HG02763 (cell line): ENCODE results near the gene NIPAL4.

Experiments used
- ATAC-seq: cut with Tn5 transposase; IDR thresholded peaks from one replicate; pipeline ENCODE4 v1.9.1; 2021; ENCODE audit warnings: mild to moderate bottlenecking, moderate library complexity; ENCODE audit not compliant: unreplicated experiment

Gene NIPAL4

DNA sequence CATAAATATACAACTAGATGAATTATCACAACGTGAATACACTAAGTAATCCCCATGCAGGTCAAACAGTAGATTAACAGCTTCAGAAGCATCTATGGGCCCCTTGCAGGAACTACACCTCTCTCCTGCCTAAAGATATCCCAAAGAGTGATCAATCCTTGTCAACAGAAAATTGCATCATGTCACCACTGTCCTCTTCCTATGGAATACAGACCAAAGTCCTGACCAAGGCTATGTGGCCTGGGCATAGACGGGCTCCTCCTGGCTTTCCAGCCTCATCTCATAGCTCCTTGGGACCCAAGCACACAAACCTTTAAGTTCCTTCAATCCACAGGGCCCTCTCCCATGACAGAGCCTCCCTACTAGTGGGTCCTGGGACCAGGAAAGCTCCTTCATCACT lies 25.3 kb downstream of the NIPAL4 start:
- no peak for ATAC-seq

DNA sequence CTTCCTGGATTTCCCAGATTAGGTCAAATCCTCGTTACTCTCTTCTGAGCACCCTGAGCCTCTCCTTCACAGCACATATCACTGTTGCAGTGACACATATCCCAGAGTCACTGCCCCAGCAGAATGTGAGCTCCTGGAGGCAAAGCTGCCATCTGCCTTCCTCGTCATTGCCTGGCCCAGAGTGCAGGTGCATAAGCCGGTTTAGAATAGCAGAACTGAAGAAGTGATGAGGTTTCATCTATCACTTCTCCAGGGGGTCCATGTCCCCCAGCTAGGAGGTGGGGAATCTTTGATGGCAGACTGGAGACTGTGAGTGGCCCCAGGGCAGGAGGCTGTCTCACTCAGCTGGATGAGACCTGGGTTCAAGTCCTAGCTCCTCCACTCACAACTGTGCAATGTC lies 25.8 kb downstream of the NIPAL4 start:
- ATAC-seq: peak; percentile 29

DNA sequence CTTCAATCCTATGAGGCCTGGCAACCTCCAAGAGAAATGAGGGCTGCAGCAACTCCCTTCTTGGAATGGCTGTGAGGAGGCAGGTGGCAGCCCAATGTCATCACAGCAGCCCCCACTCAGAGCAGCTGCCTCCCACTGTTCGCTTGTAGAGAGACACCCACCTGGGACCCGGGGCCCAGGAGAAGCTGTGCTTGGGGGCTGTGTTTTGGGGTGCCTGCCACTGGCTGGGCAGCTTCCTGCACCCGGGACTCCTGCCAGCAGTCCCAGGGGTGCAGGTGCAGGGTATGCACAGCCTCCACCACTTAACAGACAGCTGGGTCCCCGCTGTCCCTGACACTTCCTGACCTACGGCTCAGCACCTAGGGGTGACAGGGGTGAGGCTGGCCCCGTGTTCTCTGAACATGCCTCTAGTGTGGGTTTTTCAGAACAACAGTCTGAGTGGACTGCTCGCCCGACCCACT lies 26.2 kb downstream of the NIPAL4 start:
- peak; percentile 66 for ATAC-seq

DNA sequence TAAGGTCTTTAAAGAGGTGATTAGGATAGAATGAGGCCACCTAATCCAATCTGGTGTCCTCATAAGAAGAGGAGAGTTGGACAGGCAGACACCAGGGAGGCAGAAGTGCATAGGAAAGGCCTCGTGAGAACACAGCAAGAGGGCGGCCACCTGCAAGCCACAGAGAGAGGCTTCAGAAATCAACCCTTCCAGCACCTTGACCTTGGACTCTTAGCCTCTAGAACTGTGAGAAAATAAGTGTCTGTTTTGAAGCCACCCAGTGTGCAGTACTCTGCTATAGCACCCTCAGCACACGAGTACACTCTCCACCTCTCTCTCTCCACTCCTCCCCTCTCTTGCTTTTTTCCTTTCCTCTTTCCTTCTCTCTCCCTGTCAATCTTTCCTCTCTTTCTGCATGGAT lies 26.8 kb downstream of the NIPAL4 start:
- peak; percentile 37 for ATAC-seq

DNA sequence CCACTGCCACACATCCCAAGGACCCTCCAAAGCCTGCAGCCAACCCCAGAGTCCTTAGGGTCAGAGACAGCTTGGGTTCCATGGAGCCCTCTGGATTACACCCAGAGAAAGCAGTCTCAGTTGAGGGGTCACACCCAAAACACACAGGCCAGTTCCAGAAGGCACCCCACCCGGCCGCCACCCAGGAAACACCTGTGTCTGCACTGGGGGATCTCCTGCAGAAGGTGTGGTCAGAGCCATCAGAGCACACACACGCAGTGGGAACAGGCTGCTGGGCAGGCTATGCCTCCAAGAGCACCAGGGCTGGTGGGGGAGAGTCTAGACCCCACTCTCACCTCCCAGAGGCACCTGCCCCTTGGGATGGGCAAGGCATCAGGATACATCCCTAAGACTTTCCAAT lies 27.3 kb downstream of the NIPAL4 start:
- no peak for ATAC-seq

DNA sequence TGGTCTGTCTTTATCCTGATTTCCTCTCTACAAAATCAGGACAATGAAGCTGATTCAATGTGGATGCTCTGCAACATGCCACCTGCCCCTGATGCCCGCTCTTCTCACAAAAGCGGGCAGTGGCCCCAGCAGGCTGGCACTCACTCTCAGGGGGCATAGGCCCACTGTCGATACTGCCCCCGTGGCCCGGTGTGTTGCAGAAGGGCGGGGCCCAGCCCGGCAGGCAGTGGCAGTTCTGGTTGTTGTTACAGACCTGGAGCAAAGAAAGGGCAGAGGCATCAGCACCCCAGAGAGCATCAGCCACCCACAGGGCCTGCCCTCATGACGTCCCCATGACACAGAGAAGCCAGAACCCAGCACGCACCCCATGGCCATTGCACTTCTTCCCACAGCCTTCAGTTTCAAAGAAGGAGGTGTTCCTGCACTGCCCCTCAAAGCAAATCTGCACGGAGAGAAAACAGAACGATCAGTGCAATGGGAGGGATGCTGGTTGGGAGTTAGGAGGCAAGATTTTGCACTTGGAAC lies 31.5 kb downstream of the NIPAL4 start:
- no peak for ATAC-seq

DNA sequence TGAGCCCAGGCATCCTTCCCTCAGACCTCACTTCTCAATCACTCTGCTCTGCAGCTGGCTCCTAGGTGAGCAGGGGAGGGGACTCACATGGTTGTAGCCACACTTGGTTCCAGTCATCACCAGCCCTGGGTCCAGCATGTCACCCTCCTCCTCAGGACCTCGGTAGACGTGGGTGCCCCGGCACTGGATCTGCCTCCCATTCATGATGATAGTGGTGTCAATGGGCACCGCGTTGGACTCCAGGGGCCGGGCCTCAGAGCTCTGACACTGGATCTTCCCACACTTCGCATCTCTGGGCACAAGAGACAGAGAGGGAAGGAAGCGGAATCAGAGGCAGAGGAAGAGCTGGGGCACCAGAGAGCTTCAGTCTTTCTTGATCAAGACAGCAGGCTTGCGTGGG lies 32.9 kb downstream of the NIPAL4 start:
- no peak for ATAC-seq

DNA sequence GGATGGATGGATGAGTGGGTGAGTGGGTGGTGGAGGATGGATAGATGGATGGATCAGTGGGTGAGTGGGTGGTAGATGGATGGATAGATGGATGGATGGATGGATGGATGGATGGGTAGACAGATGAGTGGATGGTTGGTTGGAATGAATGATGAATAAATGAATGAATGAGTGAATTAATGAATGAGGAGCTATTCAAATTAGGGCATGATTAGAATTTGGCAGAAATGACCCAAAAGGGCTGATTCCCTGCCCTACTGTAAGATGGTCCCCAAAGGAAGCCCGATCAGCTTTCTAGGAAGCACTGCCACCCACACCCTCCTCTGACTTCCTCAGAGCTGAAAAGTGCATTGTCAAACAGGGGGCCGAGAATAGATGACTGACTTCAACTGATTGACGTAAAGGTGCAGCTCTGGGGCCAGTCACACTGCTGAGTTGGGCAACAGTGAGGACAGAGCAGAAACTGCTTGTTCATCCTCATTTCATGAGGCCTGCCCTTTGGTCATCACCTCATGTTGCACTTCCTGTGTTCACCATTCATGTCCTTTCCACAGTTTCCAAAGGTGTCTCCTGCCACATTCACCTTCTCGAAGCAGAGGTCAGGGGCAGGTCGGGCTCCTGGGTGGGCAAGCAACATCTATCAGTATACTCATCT lies 34.3 kb downstream of the NIPAL4 start:
- ATAC-seq: no peak

DNA sequence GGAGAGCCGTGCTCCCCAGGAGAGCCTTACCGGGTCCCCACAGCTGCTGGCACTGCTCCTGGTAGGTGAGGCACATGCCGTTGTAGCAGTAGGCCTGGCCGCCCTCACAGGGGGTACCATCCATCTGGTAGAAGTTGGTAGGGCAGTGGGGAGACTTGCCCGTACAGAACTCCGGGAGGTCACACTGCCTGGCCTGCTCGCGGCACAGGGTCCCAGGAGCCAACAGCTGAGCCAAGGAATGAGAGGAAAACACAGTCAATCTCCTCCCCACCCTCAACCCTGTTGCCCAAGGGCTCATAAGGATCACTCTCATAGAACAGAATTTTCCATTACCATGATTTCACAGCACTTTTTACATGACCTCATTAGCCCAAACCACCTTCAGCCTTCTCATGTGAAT lies 36.9 kb downstream of the NIPAL4 start:
- ATAC-seq: no peak

DNA sequence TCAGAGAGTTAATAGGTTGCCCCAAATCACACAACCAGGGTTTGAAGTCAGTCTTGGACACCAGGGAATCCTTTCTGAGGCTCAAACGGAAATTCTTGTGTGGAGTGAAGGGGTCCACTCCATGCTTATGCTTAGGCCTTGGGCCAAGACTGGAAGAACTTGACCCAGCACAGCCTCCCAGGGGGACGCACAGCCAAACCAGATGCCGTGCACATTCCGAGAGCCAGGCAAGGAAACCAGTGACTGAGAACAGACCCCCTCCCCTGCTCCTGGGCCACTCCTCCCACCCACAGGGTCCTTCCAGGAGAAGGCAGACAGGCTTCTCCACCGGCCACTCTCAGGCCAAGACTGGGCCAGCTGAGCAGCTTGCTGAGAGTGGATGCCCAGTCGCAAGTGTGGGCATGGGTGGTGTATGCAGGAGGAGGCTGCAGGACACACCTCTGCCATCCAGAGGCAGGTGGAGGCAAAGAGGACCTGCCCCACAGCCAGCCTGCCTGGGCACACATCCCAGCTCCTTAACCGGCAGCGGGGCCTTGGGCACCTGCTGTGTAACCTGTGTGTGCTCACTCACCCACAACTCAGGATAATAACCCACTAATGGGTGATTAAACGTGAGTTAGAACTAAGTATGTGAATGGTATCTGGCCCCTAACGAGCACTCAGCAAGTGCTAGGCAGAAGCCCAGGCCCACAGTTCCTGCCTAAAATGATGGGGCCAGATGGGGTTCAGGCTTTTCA lies 38.0 kb downstream of the NIPAL4 start:
- no peak for ATAC-seq

DNA sequence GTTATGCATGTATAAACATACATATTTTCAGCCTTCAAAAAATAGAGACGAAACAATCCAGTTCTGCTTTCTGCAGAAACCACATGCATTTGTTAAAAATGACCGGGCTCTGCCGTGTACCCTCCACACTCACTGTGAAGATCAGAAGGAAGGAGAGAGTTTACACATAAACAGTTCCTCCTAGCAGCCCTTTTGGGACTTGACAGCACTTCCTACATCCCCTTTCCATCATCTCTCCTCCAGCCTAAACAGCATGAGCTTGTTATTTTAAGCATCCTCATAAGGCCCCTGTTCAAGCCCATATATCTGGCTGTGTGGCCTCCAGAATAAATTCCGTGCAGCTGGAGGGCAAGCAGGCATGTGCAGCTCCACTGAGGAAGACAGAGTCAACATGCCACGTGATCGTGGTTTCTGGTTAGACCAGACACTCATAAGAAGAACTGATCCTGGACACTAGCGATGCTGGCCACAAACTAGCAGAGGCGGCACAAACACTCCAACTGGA lies 42.2 kb downstream of the NIPAL4 start:
- ATAC-seq: peak; percentile 77

DNA sequence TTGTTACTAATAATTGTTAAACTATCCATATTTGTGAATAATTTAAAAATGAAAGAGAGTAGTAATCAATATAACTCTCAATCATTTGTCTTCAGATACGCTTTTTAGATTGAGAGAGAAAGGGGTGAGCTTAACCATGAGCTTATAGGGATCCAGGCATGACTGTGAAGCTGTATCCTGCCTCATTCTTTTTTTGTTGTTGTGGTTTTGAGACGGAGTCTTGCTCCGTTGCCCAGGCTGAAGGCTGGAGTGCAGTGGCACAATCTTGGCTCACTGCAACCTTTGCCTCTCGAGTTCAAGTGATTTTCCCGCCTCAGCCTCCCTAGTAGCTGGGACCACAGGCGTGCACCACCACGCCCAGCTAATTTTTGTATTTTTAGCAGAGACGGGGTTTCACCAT lies 44.0 kb downstream of the NIPAL4 start:
- ATAC-seq: no peak

DNA sequence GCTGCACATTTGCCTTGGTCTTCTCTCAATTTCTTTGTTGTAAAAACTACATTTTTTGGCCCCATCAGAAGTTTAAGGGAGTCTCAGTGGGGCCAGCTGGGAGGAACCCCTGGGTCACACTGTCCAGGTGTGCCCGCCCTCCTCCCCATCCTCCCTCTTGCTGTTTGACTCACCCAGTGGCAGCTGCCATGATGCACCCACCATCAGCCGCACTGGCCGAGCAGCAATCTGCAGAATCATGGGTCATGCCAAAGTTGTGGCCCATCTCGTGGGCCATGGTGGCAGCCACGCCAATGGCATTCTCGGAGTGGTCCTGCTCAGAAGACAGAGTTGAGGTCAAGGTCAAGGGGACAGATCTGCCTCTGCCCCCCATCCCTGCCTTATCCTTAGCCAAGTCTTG lies 45.5 kb downstream of the NIPAL4 start:
- ATAC-seq: no peak

DNA sequence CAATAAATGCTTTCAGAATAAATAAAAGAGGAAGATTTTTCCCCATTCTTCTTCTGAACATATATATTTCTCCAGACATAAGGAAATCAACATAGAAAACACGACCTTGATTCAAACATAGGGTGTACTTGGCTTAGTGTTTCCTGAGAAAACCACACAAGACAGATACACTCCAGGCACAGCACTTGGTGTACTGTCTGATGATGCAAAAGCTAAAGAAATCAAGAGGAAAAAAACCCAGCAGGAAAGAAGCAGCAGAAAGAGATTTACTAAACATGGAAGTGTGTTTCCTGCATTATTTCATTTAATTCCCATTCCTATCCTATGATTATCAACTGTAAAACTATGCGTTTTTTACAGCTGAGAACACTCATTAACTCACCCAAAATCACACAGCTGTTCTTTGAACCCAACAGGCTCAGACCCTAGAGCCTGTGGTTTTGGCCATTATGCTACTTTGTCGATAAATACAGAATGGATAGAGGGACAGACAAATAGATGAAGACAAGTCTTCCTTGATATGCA lies 46.1 kb downstream of the NIPAL4 start:
- no peak for ATAC-seq

DNA sequence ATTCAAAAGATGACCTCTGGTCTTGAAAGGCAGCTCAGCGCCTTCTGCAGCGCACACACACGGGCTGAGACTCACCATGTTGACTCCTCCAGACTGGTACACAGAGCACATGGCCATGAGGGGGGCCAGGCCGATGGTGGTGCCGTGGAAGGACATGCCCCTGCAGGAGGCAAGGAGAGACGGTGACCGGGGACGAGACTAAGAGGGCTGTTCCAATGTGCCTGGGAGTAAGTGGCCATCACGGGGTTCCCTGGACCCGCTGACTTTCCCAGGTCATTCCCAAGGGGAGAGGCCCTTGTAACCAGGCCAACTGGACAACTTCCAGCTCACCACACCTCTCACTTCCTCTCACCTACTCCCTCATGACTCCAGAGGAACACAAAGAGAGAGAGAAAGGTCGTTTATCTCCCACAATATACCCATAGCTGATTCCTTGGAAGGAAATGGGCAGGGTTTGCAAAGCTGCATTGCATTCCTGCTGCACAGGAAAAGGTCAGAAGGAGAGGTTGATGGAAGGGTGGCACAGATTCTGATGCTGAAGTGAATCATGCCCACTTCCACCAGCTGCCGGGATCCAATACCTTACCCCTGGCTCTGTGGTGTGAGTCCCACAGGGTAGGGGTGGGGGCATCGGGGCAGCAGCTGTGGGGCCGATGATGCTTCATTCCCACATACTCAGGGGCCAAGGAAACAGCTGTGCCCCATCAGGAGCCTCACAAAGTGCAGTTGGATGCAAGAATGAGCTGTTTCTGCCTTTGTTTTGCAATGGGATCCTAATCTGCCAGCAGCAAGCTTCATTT lies 47.2 kb downstream of the NIPAL4 start:
- ATAC-seq: no peak

DNA sequence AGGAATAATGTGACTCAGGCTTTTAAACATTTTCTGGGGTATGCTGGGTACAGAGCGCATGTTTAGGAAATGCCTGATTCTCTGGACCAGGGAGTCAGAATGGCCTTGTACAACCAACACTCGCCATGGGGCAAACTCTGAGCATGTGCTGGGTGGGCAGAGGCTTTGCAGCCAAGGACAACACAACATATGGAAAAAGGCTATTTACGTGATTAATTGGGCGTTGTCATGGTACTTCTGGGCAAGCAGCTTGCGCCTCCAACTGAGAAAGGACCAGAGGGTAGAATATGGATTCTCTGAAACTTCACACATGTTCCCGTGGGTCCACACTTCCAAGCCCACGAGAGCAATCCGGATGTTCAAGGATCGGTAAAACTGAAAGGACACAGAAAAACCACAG lies 49.1 kb downstream of the NIPAL4 start:
- ATAC-seq: no peak

DNA sequence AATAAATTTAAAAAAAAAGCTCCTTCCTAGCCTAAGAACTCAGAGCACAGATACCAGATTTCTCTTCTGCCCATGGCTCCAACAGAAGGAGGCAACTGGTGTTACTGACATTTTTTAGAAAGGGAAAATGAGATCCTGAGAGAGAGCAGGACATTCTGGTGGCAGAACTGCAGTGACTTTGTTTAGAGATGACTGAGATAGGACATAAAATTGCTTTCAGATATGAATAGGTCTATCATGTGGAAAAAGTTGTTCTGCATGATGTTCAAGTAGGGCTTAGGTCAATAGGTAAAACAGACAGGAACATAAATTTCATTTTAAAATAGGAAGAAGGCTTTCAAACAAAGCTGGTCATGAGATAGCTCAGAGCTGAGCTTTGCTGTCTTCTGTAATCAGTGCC lies 49.6 kb downstream of the NIPAL4 start:
- ATAC-seq: no peak

DNA sequence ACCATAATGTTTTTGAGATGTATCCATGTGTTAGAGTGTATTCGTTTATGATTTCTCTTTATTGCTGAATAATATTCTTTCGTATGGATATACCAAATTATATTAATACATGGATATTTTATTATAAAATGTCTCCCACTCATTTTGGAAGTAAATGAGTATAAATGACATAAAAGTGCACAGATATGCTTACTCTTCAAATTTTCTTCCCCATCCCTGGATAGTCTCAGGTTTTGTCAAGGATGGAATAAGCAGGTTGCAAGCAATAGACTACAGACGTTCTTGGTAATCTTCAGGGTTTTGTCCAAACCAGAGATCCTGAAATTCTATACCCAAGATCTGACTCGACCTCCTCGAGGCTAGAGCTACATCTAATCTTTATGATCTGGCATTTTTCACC lies 50.7 kb downstream of the NIPAL4 start:
- no peak for ATAC-seq

DNA sequence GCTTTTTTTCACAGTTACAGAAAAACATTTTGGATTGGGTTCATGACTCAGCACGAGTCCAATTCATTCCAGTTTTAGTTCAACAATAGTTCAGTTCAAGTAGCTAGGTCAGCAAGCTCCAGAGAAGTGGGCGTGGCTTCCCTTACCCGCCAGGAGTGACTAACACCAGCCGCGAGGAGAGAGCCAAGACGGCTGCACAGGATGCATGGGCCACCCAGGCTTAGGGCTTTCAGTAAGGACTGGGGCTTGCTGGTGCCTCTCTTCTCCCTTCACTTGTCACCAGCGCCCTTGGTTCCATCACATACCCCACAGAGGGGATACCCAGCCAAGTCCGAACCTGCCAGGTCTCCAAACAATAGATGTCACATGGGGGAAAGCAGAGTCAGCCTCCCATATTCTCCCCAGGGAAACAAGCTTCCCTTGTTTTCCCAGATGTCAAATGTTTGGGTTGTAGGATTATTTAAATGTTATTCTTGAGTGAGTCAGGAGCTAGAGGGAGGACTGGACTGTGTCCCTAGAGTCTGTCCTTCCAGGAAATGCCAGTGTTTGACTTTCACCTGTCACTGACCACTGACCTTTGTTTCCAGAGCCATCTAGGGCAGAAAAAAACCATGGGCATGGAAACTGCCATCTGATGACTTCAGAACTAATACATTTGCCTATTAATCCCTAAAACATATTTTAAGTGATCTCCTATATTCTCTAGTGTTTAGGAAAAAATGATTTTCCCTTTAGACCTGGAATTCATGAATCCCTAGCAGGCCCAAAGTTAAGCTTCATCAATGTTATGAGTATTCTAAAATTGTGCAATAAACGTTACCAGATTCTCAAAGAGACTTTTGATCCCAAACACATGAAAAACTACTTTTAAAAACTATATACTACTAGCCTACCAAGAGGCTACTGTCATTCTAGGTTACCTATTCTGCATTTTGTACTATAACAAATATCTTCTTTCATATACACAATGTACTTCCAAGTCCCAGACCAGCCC lies 51.9 kb downstream of the NIPAL4 start:
- ATAC-seq: no peak

DNA sequence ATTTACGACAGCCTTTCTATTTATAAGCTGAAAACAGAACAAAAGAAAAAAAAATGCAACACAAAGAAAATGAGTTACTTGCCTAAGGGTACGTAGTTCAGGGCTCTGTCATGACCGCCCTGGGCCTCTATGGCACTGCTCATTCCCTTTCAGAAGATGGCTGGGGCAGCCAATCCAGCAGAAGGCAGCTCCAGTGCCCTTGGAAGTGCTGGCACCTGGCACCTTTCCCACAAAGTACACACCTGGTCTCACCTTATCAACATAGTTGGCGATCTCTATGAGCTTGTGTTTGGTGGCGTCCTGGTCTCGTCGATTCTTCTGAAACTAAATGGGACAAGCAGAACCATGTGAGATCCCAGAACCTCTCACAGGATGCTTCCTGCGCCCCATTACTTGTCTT lies 53.2 kb downstream of the NIPAL4 start:
- ATAC-seq: no peak
